GM21825 (cell line): ENCODE data around the gene KCP.
A peak's percentile ranks its signal among the peaks of the same experiment; 100 is the strongest.

Experiments used
- ATAC-seq: cut with Tn5 transposase; IDR thresholded peaks from one replicate; pipeline ENCODE4 v1.9.1; 2021; ENCODE audit warnings: mild to moderate bottlenecking, moderate library complexity; ENCODE audit not compliant: unreplicated experiment

KCP gene

DNA sequence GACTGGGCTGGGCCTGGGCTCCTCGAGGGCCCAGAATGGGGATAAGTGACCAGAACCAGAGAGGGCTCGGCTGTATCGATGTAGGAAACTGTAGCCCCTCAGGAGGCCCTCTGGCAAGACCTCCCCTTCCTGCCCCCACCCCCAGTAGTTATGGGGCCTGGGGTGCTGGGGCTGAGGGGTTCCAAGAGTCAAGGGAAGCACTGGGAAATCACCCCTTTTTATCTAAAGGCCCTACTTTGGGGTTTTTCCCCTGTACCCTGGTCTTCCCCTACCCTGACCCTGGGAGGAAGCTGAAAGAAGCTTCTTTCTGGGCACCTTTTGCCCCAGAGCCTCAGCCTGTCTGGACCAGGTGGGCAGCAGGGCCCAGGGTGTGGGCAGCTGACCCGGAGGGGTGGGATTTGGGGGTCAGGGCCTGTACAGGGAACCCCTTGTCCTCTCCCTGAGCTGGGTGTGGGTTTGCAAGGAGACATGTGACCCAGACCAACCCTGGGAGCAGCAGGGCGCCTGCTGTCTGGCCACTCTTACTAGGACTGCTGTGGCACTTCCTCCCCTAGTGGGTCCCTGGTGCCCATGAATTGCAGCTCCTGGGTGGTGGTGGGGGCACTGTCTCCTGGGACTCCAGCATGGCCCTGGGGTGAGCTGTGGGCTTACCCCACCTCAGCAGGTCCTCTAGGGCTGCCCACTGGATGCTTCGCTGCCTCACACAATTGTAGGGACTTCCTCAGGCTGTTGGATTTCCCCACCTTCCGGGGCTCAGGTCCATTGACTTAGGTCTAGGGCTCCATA is 28.8 kb upstream of the KCP start:
- ATAC-seq: peak; percentile 16

DNA sequence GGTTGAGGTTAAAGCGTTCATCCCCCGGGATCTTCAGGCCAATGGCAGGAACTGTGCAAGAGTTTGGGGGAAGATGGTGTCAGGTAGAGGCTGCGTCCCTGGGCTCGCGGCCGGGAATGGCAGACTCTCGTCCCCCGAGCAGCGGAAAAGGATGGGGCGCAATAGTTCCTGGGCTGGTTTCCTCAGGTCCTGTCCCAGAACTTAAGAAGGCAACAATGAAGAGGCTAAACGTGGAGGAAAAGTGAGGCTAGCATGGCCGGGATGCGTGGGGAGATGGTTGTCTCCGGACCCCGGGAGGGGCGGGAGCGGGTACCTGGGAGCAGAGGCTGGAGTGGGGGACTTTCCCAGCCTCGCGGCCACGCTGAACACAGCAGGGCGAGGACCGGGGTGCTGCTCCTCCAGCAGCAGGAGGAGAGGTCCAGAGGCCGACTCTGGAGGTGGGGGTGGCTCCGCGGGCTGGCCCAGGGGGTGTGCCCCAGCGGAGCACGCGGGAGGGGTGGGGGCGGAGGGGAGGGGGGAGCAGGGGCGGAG is 28.1 kb upstream of the KCP start:
- peak; percentile 8 for ATAC-seq

DNA sequence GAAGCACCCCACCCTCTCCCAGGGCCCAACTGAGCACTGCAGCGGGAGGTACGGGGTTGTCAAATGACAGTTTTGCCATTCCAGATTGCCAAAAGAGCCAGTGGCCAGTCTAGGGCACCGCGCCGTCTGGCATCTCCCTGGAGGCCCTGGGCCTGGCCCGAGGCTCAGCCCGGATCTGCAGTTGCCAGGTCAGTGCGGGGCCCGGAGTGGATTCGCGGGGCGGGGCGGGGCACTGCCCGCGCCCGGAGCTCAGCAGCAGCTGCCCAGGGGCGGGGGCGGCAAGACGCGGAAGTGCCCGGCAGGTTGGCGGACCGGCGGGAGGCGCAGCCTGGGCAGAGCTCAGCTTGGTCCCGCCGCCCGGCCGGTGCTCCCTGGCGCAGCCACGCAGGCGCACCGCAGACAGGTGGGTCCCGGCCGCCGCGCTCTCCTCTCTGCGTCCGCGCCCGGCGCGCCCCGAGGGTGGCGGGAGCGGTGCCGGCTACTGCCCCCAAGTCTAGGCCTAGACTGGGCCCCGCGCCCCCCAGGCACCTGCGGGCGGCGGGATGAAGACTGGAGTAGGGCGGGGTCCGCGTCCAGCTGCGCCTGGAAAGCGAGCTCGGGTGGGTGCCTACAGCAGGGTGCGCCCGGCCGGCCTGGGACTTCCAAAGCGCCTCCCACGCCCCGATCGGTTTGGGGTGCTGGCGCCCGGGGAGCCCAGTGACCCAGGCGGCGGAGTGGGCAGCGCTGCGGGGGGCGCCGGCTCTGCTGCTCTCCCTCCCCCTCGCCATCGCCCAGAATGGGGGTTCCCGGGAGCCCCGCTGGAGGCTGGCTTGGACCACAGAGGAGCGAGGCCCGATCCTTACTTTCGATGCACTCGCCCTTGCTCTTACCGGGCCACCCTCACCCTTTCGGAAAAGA is 27.4 kb upstream of the KCP start, which contains the start of gene IRF5:
TSS of gene IRF5 (plus strand) at position 281 of the 897 bp plus-strand sequence. CDS start 4,155 bp downstream, outside the sequence.
- ATAC-seq: no peak

DNA sequence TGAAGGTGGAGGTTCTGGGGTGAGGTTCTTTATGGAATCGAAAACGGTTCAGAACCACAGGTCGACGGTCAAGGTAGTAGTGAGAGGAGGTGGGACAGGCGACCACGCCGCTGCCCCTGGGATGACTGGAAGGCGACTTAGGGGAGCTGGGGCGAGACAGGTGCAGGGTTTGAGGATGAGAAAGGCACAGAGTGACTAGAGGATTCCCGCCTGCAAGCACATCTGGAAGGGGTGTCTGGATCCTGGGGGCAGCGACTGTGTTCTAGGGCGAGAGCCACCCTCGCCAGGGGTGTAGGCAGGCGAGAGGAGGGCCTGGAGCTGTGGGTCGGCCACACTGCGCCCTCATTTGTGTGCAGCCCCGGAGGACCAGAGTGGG is 26.8 kb upstream of the KCP start:
- no peak for ATAC-seq

DNA sequence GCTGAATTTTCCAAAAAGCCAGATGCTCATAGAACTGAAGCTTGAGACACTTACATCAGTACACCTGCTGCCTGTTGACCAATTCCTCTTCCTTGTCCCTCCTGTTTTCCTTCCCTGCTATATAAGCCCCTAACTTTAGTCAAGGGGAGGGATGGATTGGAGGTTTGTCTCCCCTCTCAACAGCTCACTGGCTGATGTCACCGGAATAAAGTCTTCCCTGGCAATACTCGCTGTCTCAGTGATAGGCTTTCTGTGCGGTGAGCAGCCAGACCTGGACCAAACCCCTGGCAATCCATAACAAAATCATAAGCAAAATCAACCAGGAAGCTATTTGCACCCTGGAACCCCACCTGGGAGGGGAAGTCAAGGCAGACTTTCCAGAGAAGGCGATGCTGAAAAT is 26.3 kb upstream of the KCP start:
- no peak for ATAC-seq

DNA sequence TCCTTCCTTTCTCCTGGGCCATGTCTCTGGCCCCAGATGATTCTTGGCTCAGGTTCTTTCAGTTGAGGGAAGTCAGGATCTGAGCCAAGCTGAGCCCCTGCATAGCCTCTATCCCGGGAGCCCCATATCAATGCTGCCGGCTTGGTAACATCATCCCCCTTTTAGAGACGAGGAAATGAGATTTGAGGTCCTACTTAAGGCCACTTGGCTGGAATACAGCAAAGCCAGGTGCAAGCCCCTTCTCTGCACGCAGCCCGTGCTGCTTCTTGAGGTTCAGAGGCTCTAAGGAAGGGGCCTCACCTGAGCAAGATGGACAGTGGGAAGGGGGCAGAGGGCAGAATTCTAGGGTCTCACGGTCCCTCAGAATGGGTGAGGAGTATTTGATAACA is 24.8 kb upstream of the KCP start:
- ATAC-seq: no peak

DNA sequence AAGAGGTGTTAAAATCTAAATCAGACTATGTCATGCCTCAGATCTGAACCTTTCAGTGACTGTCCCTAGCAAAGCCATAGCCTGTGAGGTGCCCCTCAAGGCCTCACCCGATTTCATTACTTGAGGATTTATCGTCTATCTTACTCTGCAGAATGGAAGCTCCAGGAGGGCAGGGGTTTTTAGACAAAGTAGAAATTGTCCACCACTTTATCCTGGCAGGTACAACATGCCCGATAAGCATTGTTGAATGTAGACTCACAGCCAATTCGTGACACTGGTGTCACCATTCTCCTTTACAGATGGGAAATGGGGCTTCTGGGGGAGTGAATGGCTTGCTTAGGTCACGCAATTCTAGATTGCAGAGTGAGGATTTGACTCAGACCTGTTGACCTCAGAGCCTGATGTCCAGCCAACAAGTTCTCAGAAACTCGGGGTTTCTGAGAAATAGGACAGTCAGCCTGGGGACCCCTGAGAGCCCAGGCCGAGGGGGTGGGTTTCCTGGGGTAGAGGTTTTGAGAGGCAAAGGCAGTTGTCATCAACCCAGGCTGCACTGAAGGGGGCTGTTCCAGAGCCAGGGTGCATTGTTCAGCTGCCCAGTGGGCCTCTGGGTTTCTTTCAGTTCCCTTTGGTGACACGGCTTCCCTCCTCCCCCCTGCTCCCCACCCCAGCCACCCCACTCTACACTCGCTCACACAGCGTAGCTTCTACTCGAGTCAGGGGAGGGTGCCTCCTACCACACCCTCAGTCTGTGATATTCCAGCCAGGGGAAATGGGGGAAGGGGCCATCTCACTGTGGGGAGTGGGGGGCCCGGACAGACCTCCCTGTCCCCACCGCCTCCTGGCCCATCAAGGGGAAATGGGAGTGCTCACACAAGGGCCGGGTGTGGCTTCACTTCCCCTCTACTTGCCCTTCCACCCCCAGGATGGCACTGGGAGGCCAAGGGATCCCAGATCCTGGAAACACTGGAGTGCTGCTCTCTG is 24.1 kb upstream of the KCP start:
- ATAC-seq: peak; percentile 21

DNA sequence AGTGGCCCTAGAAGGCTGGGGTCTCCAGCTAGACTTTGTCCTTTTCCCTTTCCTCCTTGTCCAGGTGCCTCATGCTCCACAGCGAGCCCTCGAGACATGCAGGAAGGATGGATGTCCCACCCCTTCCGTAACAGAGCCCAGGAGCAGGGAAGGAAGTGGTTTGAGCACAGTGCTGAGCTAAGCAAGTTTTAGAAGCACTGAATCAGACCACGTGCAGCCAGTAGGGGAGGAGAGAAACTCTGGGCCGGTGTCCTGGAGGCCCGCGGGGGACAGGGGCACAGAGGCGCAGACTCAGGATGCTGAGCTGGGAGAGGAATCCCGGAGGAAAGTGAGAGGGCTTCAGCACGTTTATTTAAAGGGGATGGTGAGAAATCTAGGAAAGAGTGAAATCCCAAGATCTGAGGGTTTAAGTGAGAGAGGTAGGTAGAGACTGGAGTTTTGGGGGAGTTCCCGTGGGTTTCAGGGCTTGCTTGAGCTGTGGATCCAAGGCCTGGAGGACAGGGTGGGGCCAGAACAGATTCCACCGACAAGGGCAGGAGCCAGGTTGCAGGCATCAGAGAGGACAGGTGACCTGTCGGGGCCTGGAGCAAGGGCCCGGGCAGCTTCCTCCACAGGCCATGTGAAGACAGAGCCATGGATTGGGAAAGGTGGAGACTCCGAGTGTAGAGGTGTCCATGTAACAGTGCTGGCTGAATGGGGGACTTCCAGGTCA is 22.8 kb upstream of the KCP start:
- peak; percentile 36 for ATAC-seq

DNA sequence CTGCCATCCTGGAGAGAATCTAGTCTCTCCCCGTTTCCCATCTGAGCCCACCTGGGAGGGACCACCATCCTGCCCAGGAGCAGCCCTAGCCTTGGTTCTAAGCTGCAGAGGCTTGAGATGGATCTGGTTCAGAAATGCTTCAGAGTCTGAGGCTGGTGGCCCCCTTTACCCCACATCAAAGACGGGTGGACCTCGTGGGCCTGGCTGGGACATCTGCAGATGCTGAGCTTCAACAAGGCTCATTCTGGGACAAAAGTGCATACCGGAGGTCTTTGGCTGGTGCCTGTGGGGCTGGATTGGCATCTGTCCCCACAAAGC is 22.3 kb upstream of the KCP start:
- no peak for ATAC-seq

DNA sequence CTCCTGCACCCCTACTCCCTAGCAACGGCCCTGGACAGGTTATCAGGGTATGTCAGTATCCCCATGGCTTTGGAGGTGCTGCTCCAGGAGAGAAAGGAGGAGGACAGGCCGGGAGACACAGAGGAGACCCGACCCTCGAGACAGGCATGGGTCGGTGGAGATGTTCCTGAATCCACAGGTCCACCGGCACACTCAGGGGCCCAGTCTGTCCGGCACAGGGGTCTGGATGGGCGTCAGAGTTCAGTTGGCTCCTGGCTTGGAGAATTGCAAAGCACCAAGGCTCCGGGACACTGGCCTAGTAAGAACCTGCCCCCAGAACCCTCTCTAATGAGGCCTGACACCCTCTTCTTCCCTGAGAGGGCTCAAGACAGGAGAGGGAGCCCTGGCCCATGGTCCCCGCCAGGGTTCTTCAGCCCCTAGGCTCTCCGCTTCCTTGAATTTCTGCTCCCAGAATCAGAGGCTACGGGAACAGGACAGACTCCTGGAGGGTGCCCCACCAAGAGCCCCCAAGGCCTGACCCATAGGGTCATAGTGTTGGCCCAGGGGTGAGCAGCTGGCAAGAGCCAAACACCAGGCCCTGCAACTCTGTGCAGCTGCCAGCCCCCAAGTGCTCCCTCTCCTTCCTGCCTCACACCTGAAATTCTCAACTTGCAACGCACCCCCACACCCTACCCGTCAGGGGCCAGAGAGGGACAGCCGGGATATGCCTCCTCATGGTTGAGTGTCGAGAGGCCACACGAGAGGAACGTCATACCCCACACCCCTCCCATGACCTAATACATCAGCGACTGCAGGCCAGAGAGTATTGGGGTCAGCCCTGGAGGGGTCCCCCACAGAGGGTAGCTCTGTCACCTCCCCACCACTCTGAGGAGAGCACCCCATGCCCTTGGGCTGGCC is 21.7 kb upstream of the KCP start:
- no peak for ATAC-seq

DNA sequence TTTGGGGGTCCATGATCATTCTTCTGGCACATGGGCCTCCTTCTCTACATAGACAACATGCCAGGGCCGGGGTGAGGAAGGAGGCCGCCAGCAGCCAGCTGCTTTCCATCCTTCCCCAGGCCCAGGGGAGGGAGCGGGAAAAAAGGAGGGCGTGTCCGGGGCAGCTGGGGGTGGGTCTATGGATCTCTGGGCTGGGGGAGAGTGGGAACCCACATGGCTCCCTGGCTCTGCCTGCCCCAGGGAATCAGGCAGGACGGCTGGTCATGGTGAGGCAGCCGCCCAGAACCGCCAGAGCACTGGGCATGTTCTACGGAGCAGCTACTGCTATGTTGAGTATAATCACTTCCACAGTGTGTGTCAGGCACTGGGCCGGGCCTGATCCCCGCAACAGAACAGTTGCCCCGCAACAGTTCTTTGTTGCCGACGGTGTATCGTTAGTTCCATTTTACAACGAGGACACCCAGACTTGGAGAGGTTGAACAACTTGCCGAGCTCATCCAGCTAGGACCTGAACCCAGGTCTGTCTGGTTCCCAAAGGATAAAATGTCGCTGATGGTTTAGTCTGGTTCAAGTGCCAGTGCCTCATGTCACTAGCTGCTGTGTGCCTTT is 20.8 kb upstream of the KCP start:
- no peak for ATAC-seq

DNA sequence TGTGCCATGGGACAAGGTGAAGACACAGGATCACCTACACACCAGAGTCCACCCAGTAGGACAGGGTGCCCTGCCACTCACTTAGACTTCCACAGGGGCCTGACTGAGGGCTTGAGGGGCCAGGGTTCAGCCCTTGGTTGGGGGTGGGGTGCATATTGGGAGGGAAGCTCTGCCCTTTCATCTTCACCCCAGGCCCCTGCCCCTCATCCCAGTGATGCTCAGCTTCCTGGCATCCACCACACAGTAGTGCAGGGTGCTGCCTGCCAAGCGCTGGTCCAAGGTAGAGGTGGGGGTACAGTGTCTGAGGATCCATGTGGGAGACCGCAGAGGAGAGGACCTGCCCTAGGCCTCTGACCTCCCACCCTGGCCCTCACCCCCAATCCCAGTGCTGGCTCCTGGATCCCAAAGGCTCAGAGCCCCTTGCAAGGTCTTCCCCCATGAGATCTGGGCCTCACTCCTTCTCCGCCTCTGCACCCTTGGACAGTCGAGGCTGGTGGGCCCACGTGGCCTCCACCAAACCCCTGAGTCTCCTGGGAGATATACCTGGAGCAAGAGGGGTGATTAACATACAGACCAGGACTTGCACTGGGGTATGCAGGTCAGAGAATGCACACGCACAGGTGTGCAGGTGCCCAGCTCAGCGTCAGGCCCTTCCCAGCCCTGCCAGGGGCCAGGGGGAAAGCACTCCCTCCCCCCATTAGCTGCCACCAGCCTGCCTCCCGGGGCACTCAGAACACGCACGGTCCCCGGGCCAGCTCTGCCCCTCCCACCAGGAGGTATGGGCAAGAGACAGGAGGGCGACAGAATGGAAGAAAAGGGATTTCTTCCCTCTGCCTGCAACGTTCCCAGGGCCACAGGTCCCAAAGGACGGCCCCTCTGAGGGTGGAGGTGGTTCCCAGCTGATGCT is 18.6 kb upstream of the KCP start:
- no peak for ATAC-seq

DNA sequence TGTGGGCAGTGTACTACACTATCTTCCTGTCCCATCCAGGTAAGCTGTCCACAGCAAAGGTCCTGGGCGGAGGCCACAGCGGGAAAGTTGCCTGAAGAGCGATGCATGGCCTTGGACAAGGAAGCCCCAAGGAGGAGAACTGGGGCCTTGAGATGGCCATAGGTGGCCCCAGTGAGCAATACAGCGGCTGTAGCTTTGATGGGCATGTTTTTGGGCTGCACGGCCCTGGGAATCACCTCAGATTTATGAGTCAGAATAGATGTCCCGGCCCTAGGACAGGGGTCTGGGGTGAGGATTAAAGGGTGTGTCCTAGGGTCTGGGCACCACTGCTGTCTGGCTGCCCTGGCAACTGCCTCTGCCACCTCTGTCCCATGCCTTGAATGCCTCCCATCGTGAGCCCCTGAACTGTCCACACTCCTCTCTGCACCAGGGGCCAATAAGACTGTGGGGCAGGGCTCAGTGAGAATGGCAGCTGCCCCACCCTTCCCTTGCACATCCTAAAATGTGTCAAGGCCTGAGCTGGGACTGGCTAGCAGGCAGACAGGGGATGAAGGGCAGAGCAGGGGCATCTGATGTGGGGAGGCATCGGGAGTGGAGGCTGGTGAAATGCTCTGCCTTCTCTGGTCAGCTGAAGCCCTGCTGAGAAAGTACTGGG is 17.8 kb upstream of the KCP start:
- ATAC-seq: no peak

DNA sequence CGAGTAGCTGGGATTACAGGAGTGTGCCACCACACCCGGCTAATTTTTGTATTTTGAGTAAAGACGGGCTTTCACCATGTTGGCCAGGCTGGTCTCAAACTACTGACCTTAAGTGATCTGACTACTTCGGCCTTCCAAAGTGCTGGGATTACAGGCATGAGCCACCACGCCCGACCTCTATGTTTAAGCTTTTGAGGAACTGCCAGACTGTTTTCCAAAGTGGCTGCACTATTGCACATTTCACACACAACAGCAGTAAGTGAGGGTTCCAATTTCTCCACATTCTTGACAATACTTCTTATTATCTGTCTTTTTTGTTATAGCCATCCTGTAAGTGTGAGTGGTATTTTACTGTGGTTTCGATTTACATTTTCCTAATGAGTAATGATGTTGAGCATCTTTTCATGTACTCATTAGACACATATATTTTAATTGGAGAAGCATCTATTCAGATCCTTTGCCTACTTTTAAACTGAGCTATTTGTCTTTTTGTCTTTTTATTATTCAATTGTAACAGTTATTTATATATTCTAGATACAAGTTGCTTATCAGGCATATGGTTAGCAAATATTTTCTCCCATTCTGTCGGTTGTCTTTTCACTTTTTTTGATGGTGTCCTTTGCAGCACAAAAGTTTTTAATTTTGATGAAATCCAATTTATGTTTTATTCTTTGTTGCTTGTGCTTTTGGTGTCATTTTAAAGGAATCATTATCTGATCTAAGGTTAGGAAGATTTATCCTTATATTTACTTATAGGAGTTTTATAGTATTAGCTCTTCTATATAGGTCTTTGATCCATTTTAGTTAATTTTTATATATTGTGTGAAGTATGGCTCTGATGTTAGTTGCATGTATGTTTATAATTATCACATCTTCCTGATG is 14.4 kb upstream of the KCP start:
- ATAC-seq: no peak

DNA sequence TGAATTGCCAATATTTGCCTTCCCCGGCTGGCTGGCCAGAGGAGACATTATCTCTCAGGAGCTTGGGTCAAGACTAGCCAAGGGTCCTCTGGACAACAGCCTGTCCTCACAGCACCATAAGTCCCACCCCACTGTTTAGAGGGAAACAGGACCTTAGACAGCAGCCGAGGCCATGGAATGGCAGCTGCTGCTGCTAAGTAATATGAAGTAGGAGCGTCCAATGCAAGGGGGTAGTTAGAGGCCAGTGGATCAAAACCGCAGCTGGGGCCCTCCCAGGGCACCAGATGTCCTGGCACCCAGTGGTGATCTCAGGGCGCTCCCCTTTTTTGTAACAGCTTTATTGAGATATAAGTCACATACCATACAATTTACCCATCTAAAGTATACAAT is 12.9 kb upstream of the KCP start:
- no peak for ATAC-seq
